ENCODE measurements around the gene SRP9.

The SRP9 gene

GRCh38 chr1:225777583-225778336 is at the start of gene SRP9:
TSS of gene SRP9 (plus strand) at chr1:225777826. CDS start at chr1:225777941, 115 bp downstream.
- DNase-seq (ENCODE audit: low spot score): peak; percentile 98

GRCh38 chr1:225731491-225731890 is 46.1 kb upstream of the SRP9 start:
- no peak for DNase-seq (ENCODE audit: low spot score)

- no peak for DNase-seq (ENCODE audit: low spot score)
These were observed 44.4 kb upstream of the SRP9 start for GRCh38 chr1:225733254-225733653.

- peak; percentile 93 for DNase-seq (ENCODE audit: low spot score)
These were observed 42.1 kb upstream of the SRP9 start for GRCh38 chr1:225735252-225736149.

- DNase-seq (ENCODE audit: low spot score): no peak
These were observed 41.1 kb upstream of the SRP9 start for GRCh38 chr1:225736437-225737098.

- no peak for DNase-seq (ENCODE audit: low spot score)
These were observed 40.5 kb upstream of the SRP9 start for GRCh38 chr1:225737161-225737560.

- DNase-seq (ENCODE audit: low spot score): no peak
These were observed 39.8 kb upstream of the SRP9 start for GRCh38 chr1:225737866-225738265.

GRCh38 chr1:225738763-225739162 is 38.9 kb upstream of the SRP9 start:
- no peak for DNase-seq (ENCODE audit: low spot score)

GRCh38 chr1:225739542-225740107 is 38.0 kb upstream of the SRP9 start:
- no peak for DNase-seq (ENCODE audit: low spot score)

GRCh38 chr1:225744745-225745144 is 32.9 kb upstream of the SRP9 start:
- no peak for DNase-seq (ENCODE audit: low spot score)

GRCh38 chr1:225745273-225745672 is 32.4 kb upstream of the SRP9 start:
- DNase-seq (ENCODE audit: low spot score): no peak

GRCh38 chr1:225746361-225747179 is 31.1 kb upstream of the SRP9 start:
- peak; percentile 85 for DNase-seq (ENCODE audit: low spot score)

GRCh38 chr1:225747566-225747965 is 30.1 kb upstream of the SRP9 start:
- DNase-seq (ENCODE audit: low spot score): no peak

- DNase-seq (ENCODE audit: low spot score): peak; percentile 58
These were observed 29.1 kb upstream of the SRP9 start for GRCh38 chr1:225748529-225748928.

GRCh38 chr1:225749706-225750105 is 27.9 kb upstream of the SRP9 start:
- no peak for DNase-seq (ENCODE audit: low spot score)

- no peak for DNase-seq (ENCODE audit: low spot score)
These were observed 27.2 kb upstream of the SRP9 start for GRCh38 chr1:225750420-225750819.

- no peak for DNase-seq (ENCODE audit: low spot score)
These were observed 26.5 kb upstream of the SRP9 start for GRCh38 chr1:225750875-225751824.

GRCh38 chr1:225752245-225752644 is 25.4 kb upstream of the SRP9 start:
- no peak for DNase-seq (ENCODE audit: low spot score)

- peak; percentile 87 for DNase-seq (ENCODE audit: low spot score)
These were observed 22.5 kb upstream of the SRP9 start for GRCh38 chr1:225754940-225755641.
